HCT116 (cell line): Measurements from ENCODE around the gene ABCG1.

Experiments used
- SRF ChIP-seq: IDR thresholded peaks from 2 replicates; pipeline ENCODE4 v1.6.1; 2012; ENCODE audit warnings: low read depth
- TF ChIP-seq, protein P1 (sequence below): IDR thresholded peaks from 2 replicates; pipeline ENCODE4 v1.6.1; 2012

GRCh38 chr21:42298237-42298636 lies 79.3 kb downstream of the ABCG1 start:
- TF ChIP-seq, protein P1, sequence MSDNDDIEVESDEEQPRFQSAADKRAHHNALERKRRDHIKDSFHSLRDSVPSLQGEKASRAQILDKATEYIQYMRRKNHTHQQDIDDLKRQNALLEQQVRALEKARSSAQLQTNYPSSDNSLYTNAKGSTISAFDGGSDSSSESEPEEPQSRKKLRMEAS: no peak
- no peak for TF ChIP-seq SRF
